Measurements from ENCODE around the gene HSPA12A.

GRCh38 chr10:116748471-116748870, 6.1 kb upstream of the HSPA12A start:
- TF ChIP-seq, protein P1, sequence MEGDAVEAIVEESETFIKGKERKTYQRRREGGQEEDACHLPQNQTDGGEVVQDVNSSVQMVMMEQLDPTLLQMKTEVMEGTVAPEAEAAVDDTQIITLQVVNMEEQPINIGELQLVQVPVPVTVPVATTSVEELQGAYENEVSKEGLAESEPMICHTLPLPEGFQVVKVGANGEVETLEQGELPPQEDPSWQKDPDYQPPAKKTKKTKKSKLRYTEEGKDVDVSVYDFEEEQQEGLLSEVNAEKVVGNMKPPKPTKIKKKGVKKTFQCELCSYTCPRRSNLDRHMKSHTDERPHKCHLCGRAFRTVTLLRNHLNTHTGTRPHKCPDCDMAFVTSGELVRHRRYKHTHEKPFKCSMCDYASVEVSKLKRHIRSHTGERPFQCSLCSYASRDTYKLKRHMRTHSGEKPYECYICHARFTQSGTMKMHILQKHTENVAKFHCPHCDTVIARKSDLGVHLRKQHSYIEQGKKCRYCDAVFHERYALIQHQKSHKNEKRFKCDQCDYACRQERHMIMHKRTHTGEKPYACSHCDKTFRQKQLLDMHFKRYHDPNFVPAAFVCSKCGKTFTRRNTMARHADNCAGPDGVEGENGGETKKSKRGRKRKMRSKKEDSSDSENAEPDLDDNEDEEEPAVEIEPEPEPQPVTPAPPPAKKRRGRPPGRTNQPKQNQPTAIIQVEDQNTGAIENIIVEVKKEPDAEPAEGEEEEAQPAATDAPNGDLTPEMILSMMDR (IDR thresholded peaks at IDR 0.05; ENCODE audit: insufficient read depth, low read depth, low read length), result no peak
- no peak for TF ChIP-seq EZH2 (IDR thresholded peaks at IDR 0.05; ENCODE audit: insufficient read depth, low read length)
